Panc1 (cell line): ENCODE data around the gene MTMR2.

ENCODE experiments used
- SIN3A ChIP-seq: IDR thresholded peaks from 2 replicates; pipeline ENCODE4 v1.6.1; 2012; ENCODE audit warnings: low read depth, mild to moderate bottlenecking, low read length, moderate library complexity, borderline replicate concordance; ENCODE audit not compliant: insufficient read depth
- TF ChIP-seq, protein P1 (sequence below): fragments of 450-650 bp; IDR thresholded peaks from 2 replicates; pipeline ENCODE4 v1.5.1; 2017; ENCODE audit warnings: mild to moderate bottlenecking
- TF ChIP-seq, protein P2 (sequence below), 2 experiments: IDR thresholded peaks; 2 replicates each; pipeline ENCODE4 v1.6.1; 2011 to 2012; ENCODE audit warnings: low read depth in 2 of 2, control low read depth in 1 of 2, low read length in 1 of 2, mild to moderate bottlenecking in 1 of 2, moderate library complexity in 1 of 2; ENCODE audit not compliant: insufficient read depth in 1 of 2

DNA sequence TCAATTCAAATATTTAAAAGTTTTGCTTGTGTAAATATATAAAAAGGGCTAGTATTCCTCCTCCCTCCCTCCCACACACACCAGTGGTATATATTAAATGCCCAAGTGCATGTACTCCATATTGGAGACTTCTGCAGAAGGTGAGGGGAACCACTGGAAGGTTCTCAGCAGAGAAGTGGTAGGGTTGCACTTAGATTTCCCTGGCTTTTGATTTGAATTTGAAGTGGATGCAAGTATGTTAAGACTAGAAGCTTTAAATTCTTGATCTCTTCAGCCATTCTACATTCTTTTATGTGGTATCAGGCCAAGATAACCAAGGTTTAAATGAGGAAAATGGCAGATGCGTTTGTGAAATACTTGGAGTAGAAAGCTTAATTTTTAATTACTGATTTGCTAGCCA lies 90.5 kb downstream of the MTMR2 start:
- TF ChIP-seq, protein P1, sequence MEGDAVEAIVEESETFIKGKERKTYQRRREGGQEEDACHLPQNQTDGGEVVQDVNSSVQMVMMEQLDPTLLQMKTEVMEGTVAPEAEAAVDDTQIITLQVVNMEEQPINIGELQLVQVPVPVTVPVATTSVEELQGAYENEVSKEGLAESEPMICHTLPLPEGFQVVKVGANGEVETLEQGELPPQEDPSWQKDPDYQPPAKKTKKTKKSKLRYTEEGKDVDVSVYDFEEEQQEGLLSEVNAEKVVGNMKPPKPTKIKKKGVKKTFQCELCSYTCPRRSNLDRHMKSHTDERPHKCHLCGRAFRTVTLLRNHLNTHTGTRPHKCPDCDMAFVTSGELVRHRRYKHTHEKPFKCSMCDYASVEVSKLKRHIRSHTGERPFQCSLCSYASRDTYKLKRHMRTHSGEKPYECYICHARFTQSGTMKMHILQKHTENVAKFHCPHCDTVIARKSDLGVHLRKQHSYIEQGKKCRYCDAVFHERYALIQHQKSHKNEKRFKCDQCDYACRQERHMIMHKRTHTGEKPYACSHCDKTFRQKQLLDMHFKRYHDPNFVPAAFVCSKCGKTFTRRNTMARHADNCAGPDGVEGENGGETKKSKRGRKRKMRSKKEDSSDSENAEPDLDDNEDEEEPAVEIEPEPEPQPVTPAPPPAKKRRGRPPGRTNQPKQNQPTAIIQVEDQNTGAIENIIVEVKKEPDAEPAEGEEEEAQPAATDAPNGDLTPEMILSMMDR: no peak
- no peak for TF ChIP-seq SIN3A
- TF ChIP-seq, protein P2, sequence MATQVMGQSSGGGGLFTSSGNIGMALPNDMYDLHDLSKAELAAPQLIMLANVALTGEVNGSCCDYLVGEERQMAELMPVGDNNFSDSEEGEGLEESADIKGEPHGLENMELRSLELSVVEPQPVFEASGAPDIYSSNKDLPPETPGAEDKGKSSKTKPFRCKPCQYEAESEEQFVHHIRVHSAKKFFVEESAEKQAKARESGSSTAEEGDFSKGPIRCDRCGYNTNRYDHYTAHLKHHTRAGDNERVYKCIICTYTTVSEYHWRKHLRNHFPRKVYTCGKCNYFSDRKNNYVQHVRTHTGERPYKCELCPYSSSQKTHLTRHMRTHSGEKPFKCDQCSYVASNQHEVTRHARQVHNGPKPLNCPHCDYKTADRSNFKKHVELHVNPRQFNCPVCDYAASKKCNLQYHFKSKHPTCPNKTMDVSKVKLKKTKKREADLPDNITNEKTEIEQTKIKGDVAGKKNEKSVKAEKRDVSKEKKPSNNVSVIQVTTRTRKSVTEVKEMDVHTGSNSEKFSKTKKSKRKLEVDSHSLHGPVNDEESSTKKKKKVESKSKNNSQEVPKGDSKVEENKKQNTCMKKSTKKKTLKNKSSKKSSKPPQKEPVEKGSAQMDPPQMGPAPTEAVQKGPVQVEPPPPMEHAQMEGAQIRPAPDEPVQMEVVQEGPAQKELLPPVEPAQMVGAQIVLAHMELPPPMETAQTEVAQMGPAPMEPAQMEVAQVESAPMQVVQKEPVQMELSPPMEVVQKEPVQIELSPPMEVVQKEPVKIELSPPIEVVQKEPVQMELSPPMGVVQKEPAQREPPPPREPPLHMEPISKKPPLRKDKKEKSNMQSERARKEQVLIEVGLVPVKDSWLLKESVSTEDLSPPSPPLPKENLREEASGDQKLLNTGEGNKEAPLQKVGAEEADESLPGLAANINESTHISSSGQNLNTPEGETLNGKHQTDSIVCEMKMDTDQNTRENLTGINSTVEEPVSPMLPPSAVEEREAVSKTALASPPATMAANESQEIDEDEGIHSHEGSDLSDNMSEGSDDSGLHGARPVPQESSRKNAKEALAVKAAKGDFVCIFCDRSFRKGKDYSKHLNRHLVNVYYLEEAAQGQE (IDR thresholded peaks at IDR 0.05; ENCODE audit: insufficient read depth in 1 of 2, low read depth in 2 of 2, low read length in 1 of 2): no peak
